H1 (cell line): ENCODE data around the gene NUP133. TPM values are rescaled to one million over a fixed set of nuclear protein-coding genes. Genes with fewer than 3 reads are reported as not detected.

ENCODE experiments used
- CTCF ChIA-PET: fragments of 300-600 bp; sonication (Branson Sonifier 250); formaldehyde crosslinking; loops from one replicate; lab custom pipeline; 2021; ENCODE audit not compliant: partially characterized antibody; lab: Charles Lee
- POLR2A ChIA-PET: fragments of 300-600 bp; sonication (Branson Sonifier 250); formaldehyde crosslinking; loops from one replicate; lab custom pipeline; 2021; ENCODE audit warnings: inconsistent platforms; ENCODE audit not compliant: partially characterized antibody; lab: Charles Lee
- DNase-seq, 2 experiments: peaks; one replicate each; pipeline versions ENCODE4 v3.0.0 to v3.0.0-alpha.2; 2010 to 2022; ENCODE audit warnings: low spot score in 2 of 2, low read depth in 1 of 2, mixed read lengths in 1 of 2
- FAIRE-seq: peaks from 2 replicates; lab custom pipeline; 2011; peaks lifted over from hg19 to GRCh38; lab: Jason Lieb, UNC
- H2AFZ ChIP-seq: 2 replicates; pipeline ENCODE4 v1.8.1; 2012; ENCODE audit warnings: low read length, inconsistent platforms
- H2AK5ac ChIP-seq: 2 replicates; pipeline ENCODE4 v1.6.1; 2013; ENCODE audit warnings: low read depth, low read length
- H2BK120ac ChIP-seq: replicated peaks from 2 replicates; pipeline ENCODE3; 2013; ENCODE audit warnings: low read depth, low read length, inconsistent platforms
- H2BK12ac ChIP-seq: 2 replicates; pipeline ENCODE4 v1.6.1; 2013; ENCODE audit warnings: low read depth, low read length
- H2BK15ac ChIP-seq: 2 replicates; pipeline ENCODE4 v1.6.1; 2013; ENCODE audit warnings: low read length
- H2BK20ac ChIP-seq: 2 replicates; pipeline ENCODE4 v1.6.1; 2013; ENCODE audit warnings: low read length
- H2BK5ac ChIP-seq: 2 replicates; pipeline ENCODE4 v1.6.1; 2013; ENCODE audit warnings: low read depth, low read length
- H3K14ac ChIP-seq: 2 replicates; pipeline ENCODE4 v1.6.1; 2013; ENCODE audit warnings: inconsistent platforms; ENCODE audit not compliant: insufficient read length
- H3K18ac ChIP-seq: 2 replicates; pipeline ENCODE4 v1.6.1; 2013; ENCODE audit warnings: low read length; ENCODE audit errors: extremely low read depth
- H3K23ac ChIP-seq: 2 replicates; pipeline ENCODE4 v1.6.1; 2013; ENCODE audit warnings: inconsistent platforms; ENCODE audit not compliant: insufficient read length
- H3K23me2 ChIP-seq: 2 replicates; pipeline ENCODE4 v1.6.1; 2013; ENCODE audit warnings: low read depth, low read length
- H3K27ac ChIP-seq: 2 replicates; pipeline ENCODE4 v1.6.1; 2011; ENCODE audit warnings: low read depth, low read length, inconsistent platforms
- H3K27me3 ChIP-seq, 4 experiments: replicated peaks in 1 of 4; 1 replicate in 1 of 4; 2 replicates in 3 of 4; pipeline versions ENCODE4 v1.6.1 to v1.8.1; 2011 to 2013; ENCODE audit warnings: low read length in 3 of 4, mild to moderate bottlenecking in 3 of 4, inconsistent platforms in 2 of 4, mixed read lengths in 2 of 4, moderate library complexity in 1 of 4; ENCODE audit not compliant: control insufficient read depth in 3 of 4, insufficient read depth in 3 of 4; ENCODE audit errors: extremely low read depth in 1 of 4
- H3K36me3 ChIP-seq, 4 experiments: 2 replicates each; pipeline versions ENCODE4 v1.6.1 to v1.8.1; 2011 to 2013; ENCODE audit warnings: mild to moderate bottlenecking in 4 of 4, low read length in 3 of 4, moderate library complexity in 2 of 4, control low read depth in 1 of 4, inconsistent platforms in 1 of 4; ENCODE audit not compliant: insufficient read depth in 4 of 4, control insufficient read depth in 2 of 4
- H3K4ac ChIP-seq: replicated peaks from 2 replicates; pipeline ENCODE3; 2013; ENCODE audit warnings: low read length, low read depth, mixed read lengths, inconsistent platforms; ENCODE audit not compliant: insufficient read length
- H3K4me1 ChIP-seq, 4 experiments: replicated peaks in 1 of 4; 1 replicate in 1 of 4; 2 replicates in 3 of 4; pipeline versions ENCODE4 v1.6.1 to v1.8.1; 2011 to 2013; ENCODE audit warnings: low read length in 3 of 4, inconsistent platforms in 2 of 4, mixed read lengths in 1 of 4; ENCODE audit not compliant: insufficient read depth in 4 of 4, control insufficient read depth in 3 of 4
- H3K4me2 ChIP-seq, 2 experiments: 2 replicates each; pipeline versions ENCODE4 v1.6.1 to v1.8.1; 2011 to 2013; ENCODE audit warnings: low read depth in 2 of 2, low read length in 2 of 2, control low read depth in 1 of 2, inconsistent platforms in 1 of 2, mild to moderate bottlenecking in 1 of 2; ENCODE audit not compliant: insufficient read depth in 1 of 2
- H3K4me3 ChIP-seq, 4 experiments: fragments of 200-600, 300-600 bp in 1 of 4; sonication (generic), shearing (Covaris generic), sonication (Bioruptor Twin) in 1 of 4; 2 replicates each; pipeline versions ENCODE4 v1.5.1 to v1.8.1; 2011 to 2016; ENCODE audit warnings: low read length in 4 of 4, low read depth in 3 of 4, control low read depth in 2 of 4, inconsistent platforms in 2 of 4, mild to moderate bottlenecking in 2 of 4, mixed read lengths in 1 of 4, moderate library complexity in 1 of 4; ENCODE audit not compliant: insufficient read depth in 2 of 4; ENCODE audit errors: extremely low read depth in 1 of 4
- H3K56ac ChIP-seq: replicated peaks from 2 replicates; pipeline ENCODE3; 2013; ENCODE audit warnings: low read depth, mild to moderate bottlenecking, mixed read lengths, low read length, inconsistent platforms; ENCODE audit not compliant: insufficient read length
- H3K79me1 ChIP-seq: 2 replicates; pipeline ENCODE4 v1.6.1; 2013; ENCODE audit warnings: low read depth, low read length, control low read depth
- H3K79me2 ChIP-seq, 2 experiments: 2 replicates each; pipeline versions ENCODE4 v1.6.1 to v1.8.1; 2012 to 2013; ENCODE audit warnings: low read length in 2 of 2, mild to moderate bottlenecking in 2 of 2, inconsistent platforms in 1 of 2; ENCODE audit not compliant: insufficient read depth in 2 of 2, control insufficient read depth in 1 of 2
- H3K9ac ChIP-seq, 4 experiments: replicated peaks in 1 of 4; 1 replicate in 1 of 4; 2 replicates in 3 of 4; pipeline versions ENCODE4 v1.6.1 to v1.8.1; 2011 to 2013; ENCODE audit warnings: low read depth in 3 of 4, low read length in 3 of 4, control low read depth in 2 of 4, mild to moderate bottlenecking in 2 of 4, moderate library complexity in 2 of 4, inconsistent platforms in 1 of 4; ENCODE audit errors: extremely low read depth in 1 of 4
- H3K9me3 ChIP-seq, 2 experiments: 2 replicates each; pipeline versions ENCODE4 v1.6.1 to v1.8.1; 2012 to 2013; ENCODE audit warnings: mild to moderate bottlenecking in 2 of 2, moderate library complexity in 2 of 2, control low read depth in 1 of 2, inconsistent platforms in 1 of 2, low read depth in 1 of 2, low read length in 1 of 2, mixed read lengths in 1 of 2; ENCODE audit not compliant: insufficient read depth in 2 of 2
- H4K20me1 ChIP-seq, 2 experiments: replicated peaks in 1 of 2; 2 replicates each; pipeline versions ENCODE3 to v1.8.1; 2011 to 2013; ENCODE audit warnings: inconsistent platforms in 2 of 2, low read length in 2 of 2, mild to moderate bottlenecking in 1 of 2; ENCODE audit not compliant: insufficient read depth in 2 of 2, control insufficient read depth in 1 of 2
- H4K5ac ChIP-seq: 2 replicates; pipeline ENCODE4 v1.6.1; 2013; ENCODE audit warnings: low read length, low read depth, mixed read lengths, inconsistent platforms; ENCODE audit not compliant: insufficient read length
- H4K8ac ChIP-seq: 2 replicates; pipeline ENCODE4 v1.8.0; 2013; ENCODE audit warnings: mild to moderate bottlenecking, moderate library complexity, low read length, inconsistent platforms; ENCODE audit not compliant: insufficient read depth; ENCODE audit errors: extremely low read depth
- H4K91ac ChIP-seq: replicated peaks from 2 replicates; pipeline ENCODE3; 2013; ENCODE audit warnings: low read length, mixed read lengths, inconsistent platforms; ENCODE audit not compliant: insufficient read length
- CBX5 ChIP-seq: fragments of 300-800, 300-1000 bp; sonication (generic); IDR thresholded peaks from 2 replicates; pipeline ENCODE4 v1.7.1; 2016; ENCODE audit warnings: antibody characterized with exemption, low read length, low read depth
- CEBPB ChIP-seq: IDR thresholded peaks from 2 replicates; pipeline ENCODE4 v1.6.1; 2012; ENCODE audit warnings: low read depth, low read length
- WGBS, 2 experiments: shearing (Covaris generic) in 1 of 2; methylation state at CpG; one replicate each; pipeline versions ENCODE4 v1.1.6 to v1.1.7; 2013 to 2015; ENCODE audit warnings: low lambda C conversion rate in 2 of 2, mixed read lengths in 2 of 2, inconsistent platforms in 1 of 2, low coverage in 1 of 2, missing lambda C conversion rate in 1 of 2; ENCODE audit not compliant: insufficient replicate concordance in 2 of 2, insufficient coverage in 1 of 2, insufficient read length in 1 of 2; ENCODE audit errors: extremely low coverage in 1 of 2, missing lambda C conversion rate in 1 of 2; 5-methylcytosine and 5-hydroxymethylcytosine counted together
- polyA plus RNA-seq, 7 experiments: library from polyadenylated mRNA; depleted of rRNA in 3 of 7; stranded (reverse) in 5 of 7; unstranded in 2 of 7; fragments of >200 nt in 5 of 7; fragments of 200-250 nt in 2 of 7; gene quantifications; 1 replicate in 5 of 7; 2 replicates in 1 of 7; 4 replicates in 1 of 7; pipeline versions ENCODE4 v1.2.1 to v1.2.3, GENCODE V29; 2011 to 2013; ENCODE audit warnings: missing spikeins in 2 of 7, mixed read lengths in 2 of 7
- total RNA-seq: library from RNA; stranded (reverse); fragmentation: NEBNext Ultra II Directional; extraction: Animal tissue kit (Norgen Biotek cat#: 25700); gene quantifications from 2 replicates; pipeline ENCODE4 v1.2.1, GENCODE V29; 2021

NUP133 gene
- total and polyA plus RNA-seq, 2 of the 8 experiments (the other 6 are each of a cell fraction or from before 2014, with no cell fraction given) = 20.6 to 72.1 TPM

DNA sequence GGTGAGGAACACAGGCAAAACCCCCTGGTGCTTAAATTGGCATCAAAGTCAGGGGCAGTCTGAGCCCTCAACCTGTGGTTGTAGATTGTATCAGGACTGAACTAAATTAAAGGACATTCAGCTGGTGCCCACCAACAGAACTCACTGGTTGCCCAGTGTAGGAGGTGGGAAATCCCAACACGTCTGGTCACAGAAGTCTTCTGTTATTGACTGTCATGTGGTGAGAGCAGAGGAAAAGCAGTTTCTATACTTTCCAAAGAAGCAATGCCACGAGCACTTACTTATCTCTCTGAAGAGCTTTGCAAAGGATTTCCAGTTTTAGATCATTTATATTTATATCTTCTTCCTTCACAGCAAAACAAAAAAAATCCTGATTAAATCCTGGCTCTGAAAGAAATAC, 59.3 kb downstream of the NUP133 start:
- no peaks in the 10 kb centered on the region for H3K9me3 ChIP-seq
- H3K27ac ChIP-seq = no peak overlapping the region
- H3K14ac ChIP-seq = no peak overlapping the region
- H3K23ac ChIP-seq = no peak overlapping the region
- FAIRE-seq (no peak), DNase-seq (no peak)
- no peak overlapping the region for H2BK15ac ChIP-seq
- ChIA-PET POLR2A (interaction anchor here (0.7 kb wide), 1 partner anchor 55 kb away, joined by 5 read pairs; no protein-coding TSS in a partner anchor), CTCF (interaction anchor here (0.6 to 2.4 kb wide), 4 partner anchors 10 to 190 kb away, joined by 3 to 9 read pairs (median 4); no protein-coding TSS in a partner anchor)
- no peak overlapping the region for H4K5ac ChIP-seq
- TF ChIP-seq CEBPB = no peak
- TF ChIP-seq CBX5 = no peak
- no peak overlapping the region for H3K9ac ChIP-seq
- H3K4me3 ChIP-seq = no peak overlapping the region
- no peak overlapping the region for H3K4ac ChIP-seq
- H2BK20ac ChIP-seq = no peak overlapping the region
- no peak overlapping the region for H3K4me2 ChIP-seq
- H3K27me3 ChIP-seq = peaks cover 0 to 1% (median 0%) of the 10 kb centered on the region in 4 experiments; a peak in 1 of 7 replicates
- H3K56ac ChIP-seq = no peak overlapping the region
- no peaks in the 10 kb centered on the region for H3K79me1 ChIP-seq
- no peak overlapping the region for H2BK120ac ChIP-seq
- H4K8ac ChIP-seq = no peak overlapping the region
- no peaks in the 10 kb centered on the region for H3K4me1 ChIP-seq
- WGBS, 2 experiments = 82% methylated on average over 2 of the region's 2 CpGs; no CpG with 5 or more reads in 1 of the 2 experiments
- H2AFZ ChIP-seq = no peak overlapping the region
- no peaks in the 10 kb centered on the region for H3K23me2 ChIP-seq
- H2AK5ac ChIP-seq = no peak overlapping the region
- no peaks in the 10 kb centered on the region for H3K79me2 ChIP-seq
- H4K91ac ChIP-seq = no peak overlapping the region
- H3K18ac ChIP-seq = no peak overlapping the region
- no peak overlapping the region for H2BK12ac ChIP-seq
- peaks cover 2 to 31% (median 16%) of the 10 kb centered on the region in 4 experiments; a peak in 7 of 8 replicates for H3K36me3 ChIP-seq
- no peak overlapping the region for H2BK5ac ChIP-seq
- no peaks in the 10 kb centered on the region for H4K20me1 ChIP-seq
